H1 (cell line): ENCODE data around the gene INPP5A. TPM values are rescaled to one million over a fixed set of nuclear protein-coding genes. Genes with fewer than 3 reads are reported as not detected.

Experiments
- CTBP2 ChIP-seq: IDR thresholded peaks from 2 replicates; pipeline ENCODE4 v1.7.0; 2011; ENCODE audit warnings: borderline replicate concordance, mild to moderate bottlenecking, moderate library complexity, mixed read lengths, low read length; ENCODE audit not compliant: insufficient read depth, insufficient read length
- SAP30 ChIP-seq: fragments of 300-600 bp; sonication (generic); IDR thresholded peaks from 2 replicates; pipeline ENCODE4 v1.7.1; 2012; ENCODE audit warnings: low read length, moderate library complexity, mild to moderate bottlenecking, inconsistent platforms; ENCODE audit not compliant: insufficient read depth, insufficient replicate concordance
- TEAD4 ChIP-seq: IDR thresholded peaks from 2 replicates; pipeline ENCODE4 v1.6.1; 2012; ENCODE audit warnings: low read depth, low read length, inconsistent platforms, mixed read lengths
- ZNF274 ChIP-seq: IDR thresholded peaks from 2 replicates; pipeline ENCODE4 v1.7.0; 2012; ENCODE audit warnings: low read length, borderline replicate concordance; ENCODE audit errors: extremely low read depth
- polyA plus RNA-seq, 7 experiments: library from polyadenylated mRNA; depleted of rRNA in 3 of 7; stranded (reverse) in 5 of 7; unstranded in 2 of 7; fragments of >200 nt in 5 of 7; fragments of 200-250 nt in 2 of 7; gene quantifications; 1 replicate in 5 of 7; 2 replicates in 1 of 7; 4 replicates in 1 of 7; pipeline versions ENCODE4 v1.2.1 to v1.2.3, GENCODE V29; 2011 to 2013; ENCODE audit warnings: missing spikeins in 2 of 7, mixed read lengths in 2 of 7
- total RNA-seq: library from RNA; stranded (reverse); fragmentation: NEBNext Ultra II Directional; extraction: Animal tissue kit (Norgen Biotek cat#: 25700); gene quantifications from 2 replicates; pipeline ENCODE4 v1.2.1, GENCODE V29; 2021

Gene INPP5A
- total and polyA plus RNA-seq, 2 of the 8 experiments (the other 6 are each of a cell fraction or from before 2014, with no cell fraction given): 19.7 to 27.5 TPM

- TF ChIP-seq SAP30 (no peak), ZNF274 (no peak), TEAD4 (no peak), CTBP2 (no peak)
Observed at GRCh38 chr10:132737390-132738048, 199.9 kb downstream of the INPP5A start (continued).
